ENCODE results near the gene RNF115.
"Not testable (repeated sequence)": the region's sequence is repeated elsewhere in the genome, so short reads cannot be mapped to it uniquely, and the experiment has no call there.

RNF115 gene

GRCh38 chr1:145826030-145826429 lies 2.1 kb upstream of the RNF115 start:
- no peak for DNase-seq

- no peak for DNase-seq
Measured at GRCh38 chr1:145824499-145824842, 576 bp upstream of the RNF115 start.

GRCh38 chr1:145822779-145823331 lies 1.0 kb downstream of the RNF115 start:
- DNase-seq: not testable (repeated sequence)

GRCh38 chr1:145818095-145818494 lies 5.8 kb downstream of the RNF115 start:
- not testable (repeated sequence) for DNase-seq

- DNase-seq: not testable (repeated sequence)
Measured at GRCh38 chr1:145812977-145813810, 10.7 kb downstream of the RNF115 start.

- DNase-seq: no peak
Measured at GRCh38 chr1:145806844-145807243, 17.1 kb downstream of the RNF115 start.

- DNase-seq: no peak
Measured at GRCh38 chr1:145806408-145806807, 17.5 kb downstream of the RNF115 start.

GRCh38 chr1:145805057-145805456 lies 18.8 kb downstream of the RNF115 start:
- no peak for DNase-seq

GRCh38 chr1:145804235-145805045 lies 19.5 kb downstream of the RNF115 start:
- no peak for DNase-seq

GRCh38 chr1:145799806-145800205 lies 24.1 kb downstream of the RNF115 start:
- DNase-seq: no peak

GRCh38 chr1:145796753-145797152 lies 27.1 kb downstream of the RNF115 start:
- no peak for DNase-seq

GRCh38 chr1:145795257-145795881 lies 28.5 kb downstream of the RNF115 start:
- no peak for DNase-seq

- no peak for DNase-seq
Measured at GRCh38 chr1:145792484-145792883, 31.4 kb downstream of the RNF115 start.

GRCh38 chr1:145791860-145792259 lies 32.0 kb downstream of the RNF115 start:
- not testable (repeated sequence) for DNase-seq

- no peak for DNase-seq
Measured at GRCh38 chr1:145788580-145788979, 35.3 kb downstream of the RNF115 start.

- DNase-seq: no peak
Measured at GRCh38 chr1:145786271-145786670, 37.6 kb downstream of the RNF115 start.

- no peak for DNase-seq
Measured at GRCh38 chr1:145785547-145785946, 38.3 kb downstream of the RNF115 start.

- DNase-seq: no peak
Measured at GRCh38 chr1:145784409-145784808, 39.5 kb downstream of the RNF115 start.

GRCh38 chr1:145782272-145783099 lies 41.4 kb downstream of the RNF115 start:
- DNase-seq: no peak

- DNase-seq: no peak
Measured at GRCh38 chr1:145778146-145778540, 45.8 kb downstream of the RNF115 start.

GRCh38 chr1:145777357-145778145 lies 46.3 kb downstream of the RNF115 start:
- DNase-seq: no peak

GRCh38 chr1:145773423-145773822 lies 50.5 kb downstream of the RNF115 start:
- no peak for DNase-seq
